HFF-Myc (cell line): Measurements from ENCODE around the gene TARS1.

ENCODE experiments used
- DNase-seq: peaks from one replicate; pipeline ENCODE4 v3.0.0-alpha.2; 2011; ENCODE audit warnings: low read depth; ENCODE audit errors: extremely low read depth
- H3K4me3 ChIP-seq: replicated peaks from 2 replicates; pipeline ENCODE4 v1.5.1; 2011; ENCODE audit warnings: low read depth, mild to moderate bottlenecking, control low read depth, low read length
- TF ChIP-seq, protein P1 (sequence below): IDR thresholded peaks from 2 replicates; pipeline ENCODE4 v1.5.1; 2012; ENCODE audit warnings: mild to moderate bottlenecking, low read depth, low read length, control low read depth; ENCODE audit errors: missing control alignments

TARS1 gene

GRCh38 chr5:33440482-33441240, at the start of gene TARS1:
Gene TARS1 (plus strand): TSS chr5:33440965. CDS start chr5:33441087, 122 bp downstream.
- H3K4me3 ChIP-seq, result peak within 1 kb of the TSS; percentile 60
- DNase-seq, result peak; percentile 100
- TF ChIP-seq, protein P1, sequence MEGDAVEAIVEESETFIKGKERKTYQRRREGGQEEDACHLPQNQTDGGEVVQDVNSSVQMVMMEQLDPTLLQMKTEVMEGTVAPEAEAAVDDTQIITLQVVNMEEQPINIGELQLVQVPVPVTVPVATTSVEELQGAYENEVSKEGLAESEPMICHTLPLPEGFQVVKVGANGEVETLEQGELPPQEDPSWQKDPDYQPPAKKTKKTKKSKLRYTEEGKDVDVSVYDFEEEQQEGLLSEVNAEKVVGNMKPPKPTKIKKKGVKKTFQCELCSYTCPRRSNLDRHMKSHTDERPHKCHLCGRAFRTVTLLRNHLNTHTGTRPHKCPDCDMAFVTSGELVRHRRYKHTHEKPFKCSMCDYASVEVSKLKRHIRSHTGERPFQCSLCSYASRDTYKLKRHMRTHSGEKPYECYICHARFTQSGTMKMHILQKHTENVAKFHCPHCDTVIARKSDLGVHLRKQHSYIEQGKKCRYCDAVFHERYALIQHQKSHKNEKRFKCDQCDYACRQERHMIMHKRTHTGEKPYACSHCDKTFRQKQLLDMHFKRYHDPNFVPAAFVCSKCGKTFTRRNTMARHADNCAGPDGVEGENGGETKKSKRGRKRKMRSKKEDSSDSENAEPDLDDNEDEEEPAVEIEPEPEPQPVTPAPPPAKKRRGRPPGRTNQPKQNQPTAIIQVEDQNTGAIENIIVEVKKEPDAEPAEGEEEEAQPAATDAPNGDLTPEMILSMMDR, result no peak

GRCh38 chr5:33398501-33398900, 42.3 kb upstream of the TARS1 start:
- TF ChIP-seq, protein P1, result no peak
- no peak overlapping the region for H3K4me3 ChIP-seq
- no peak for DNase-seq

GRCh38 chr5:33400675-33401074, 40.1 kb upstream of the TARS1 start:
- TF ChIP-seq, protein P1, result no peak
- no peak for DNase-seq
- H3K4me3 ChIP-seq, result no peak overlapping the region

GRCh38 chr5:33401482-33402390, 39.0 kb upstream of the TARS1 start:
- no peak overlapping the region for H3K4me3 ChIP-seq
- TF ChIP-seq, protein P1, result no peak
- peak; percentile 20 for DNase-seq

- DNase-seq, result no peak
- TF ChIP-seq, protein P1, result no peak
- H3K4me3 ChIP-seq, result no peak overlapping the region
Observed at GRCh38 chr5:33403187-33403586, 37.6 kb upstream of the TARS1 start.

DNA sequence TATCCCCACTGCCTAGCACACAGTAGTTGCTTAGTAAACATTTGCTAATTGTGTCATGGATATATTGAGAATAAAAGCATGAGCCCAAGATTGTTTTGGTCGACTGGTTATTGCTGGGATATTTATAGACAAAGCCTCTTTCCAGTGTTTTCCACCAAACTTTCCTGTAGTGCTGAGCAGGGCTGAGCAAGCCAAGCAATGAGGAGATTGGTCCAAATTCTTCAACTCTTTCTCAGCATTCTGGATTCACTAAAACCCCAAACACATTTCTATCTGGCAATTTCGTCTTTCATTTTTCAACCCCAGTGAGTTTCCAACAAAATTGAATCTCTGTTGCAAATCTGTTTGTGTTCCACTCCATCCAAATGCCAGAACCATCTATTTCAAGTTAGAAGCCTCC, 31.9 kb upstream of the TARS1 start:
- TF ChIP-seq, protein P1, result no peak
- H3K4me3 ChIP-seq, result no peak overlapping the region
- DNase-seq, result no peak
